Stomach (tissue), 4 donors: ENCODE measurements around the gene CNDP1.

Experiments used
- EP300 ChIP-seq: sonication (generic); formaldehyde crosslinking; IDR thresholded peaks from one replicate; pipeline ENCODE4 v1.6.1; 2017; ENCODE audit warnings: antibody characterized with exemption
- TF ChIP-seq, protein P1 (sequence below), 7 experiments: fragments of 450-650 bp in 4 of 7; fragments of 200-600 bp in 3 of 7; sonication (generic) in 3 of 7; IDR thresholded peaks; one replicate each; pipeline ENCODE4 v1.5.1; 2016 to 2019; ENCODE audit warnings: antibody characterized with exemption in 7 of 7, control low read depth in 2 of 7, mild to moderate bottlenecking in 1 of 7

DNA sequence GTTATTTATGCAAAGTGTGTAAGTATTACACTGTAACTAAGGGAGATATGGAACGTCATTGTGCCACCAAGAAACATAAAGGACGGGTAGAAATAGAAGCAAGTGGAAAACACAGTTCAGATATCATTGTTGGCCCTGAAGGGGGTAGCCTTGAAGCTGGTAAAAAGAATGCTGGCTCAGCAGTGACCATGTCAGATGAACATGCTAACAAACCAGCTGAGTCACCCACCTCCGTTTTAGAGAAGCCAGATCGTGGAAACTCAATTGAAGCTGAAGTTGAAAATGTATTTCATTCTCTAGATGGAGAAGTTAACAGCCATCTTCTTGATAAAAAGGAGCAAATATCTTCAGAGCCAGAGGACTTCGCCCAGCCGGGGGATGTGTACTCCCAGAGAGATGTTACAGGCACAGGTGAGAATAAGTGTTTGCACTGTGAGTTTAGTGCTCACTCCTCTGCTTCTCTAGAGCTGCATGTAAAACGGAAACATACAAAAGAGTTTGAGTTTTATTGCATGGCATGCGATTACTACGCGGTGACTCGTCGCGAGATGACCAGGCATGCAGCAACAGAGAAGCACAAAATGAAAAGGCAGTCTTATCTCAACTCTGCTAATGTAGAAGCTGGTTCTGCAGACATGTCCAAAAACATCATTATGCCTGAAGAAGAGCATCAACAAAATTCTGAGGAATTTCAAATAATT, 99.5 kb downstream of the CNDP1 start:
- TF ChIP-seq, protein P1, sequence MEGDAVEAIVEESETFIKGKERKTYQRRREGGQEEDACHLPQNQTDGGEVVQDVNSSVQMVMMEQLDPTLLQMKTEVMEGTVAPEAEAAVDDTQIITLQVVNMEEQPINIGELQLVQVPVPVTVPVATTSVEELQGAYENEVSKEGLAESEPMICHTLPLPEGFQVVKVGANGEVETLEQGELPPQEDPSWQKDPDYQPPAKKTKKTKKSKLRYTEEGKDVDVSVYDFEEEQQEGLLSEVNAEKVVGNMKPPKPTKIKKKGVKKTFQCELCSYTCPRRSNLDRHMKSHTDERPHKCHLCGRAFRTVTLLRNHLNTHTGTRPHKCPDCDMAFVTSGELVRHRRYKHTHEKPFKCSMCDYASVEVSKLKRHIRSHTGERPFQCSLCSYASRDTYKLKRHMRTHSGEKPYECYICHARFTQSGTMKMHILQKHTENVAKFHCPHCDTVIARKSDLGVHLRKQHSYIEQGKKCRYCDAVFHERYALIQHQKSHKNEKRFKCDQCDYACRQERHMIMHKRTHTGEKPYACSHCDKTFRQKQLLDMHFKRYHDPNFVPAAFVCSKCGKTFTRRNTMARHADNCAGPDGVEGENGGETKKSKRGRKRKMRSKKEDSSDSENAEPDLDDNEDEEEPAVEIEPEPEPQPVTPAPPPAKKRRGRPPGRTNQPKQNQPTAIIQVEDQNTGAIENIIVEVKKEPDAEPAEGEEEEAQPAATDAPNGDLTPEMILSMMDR (IDR thresholded peaks at IDR 0.05), result no peak
- no peak for TF ChIP-seq EP300
